GM10847 (cell line): ENCODE results near the gene FBXO31.

Source experiments
- POLR2A ChIP-seq: IDR thresholded peaks from 2 replicates; pipeline ENCODE4 v1.6.1; 2011; ENCODE audit not compliant: insufficient read length; ENCODE audit errors: extremely low read depth

FBXO31 gene, protein sequence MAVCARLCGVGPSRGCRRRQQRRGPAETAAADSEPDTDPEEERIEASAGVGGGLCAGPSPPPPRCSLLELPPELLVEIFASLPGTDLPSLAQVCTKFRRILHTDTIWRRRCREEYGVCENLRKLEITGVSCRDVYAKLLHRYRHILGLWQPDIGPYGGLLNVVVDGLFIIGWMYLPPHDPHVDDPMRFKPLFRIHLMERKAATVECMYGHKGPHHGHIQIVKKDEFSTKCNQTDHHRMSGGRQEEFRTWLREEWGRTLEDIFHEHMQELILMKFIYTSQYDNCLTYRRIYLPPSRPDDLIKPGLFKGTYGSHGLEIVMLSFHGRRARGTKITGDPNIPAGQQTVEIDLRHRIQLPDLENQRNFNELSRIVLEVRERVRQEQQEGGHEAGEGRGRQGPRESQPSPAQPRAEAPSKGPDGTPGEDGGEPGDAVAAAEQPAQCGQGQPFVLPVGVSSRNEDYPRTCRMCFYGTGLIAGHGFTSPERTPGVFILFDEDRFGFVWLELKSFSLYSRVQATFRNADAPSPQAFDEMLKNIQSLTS

GRCh38 chr16:87383505-87384161, at the start of gene FBXO31:
FBXO31 (minus strand) TSS chr16:87383776; CDS start chr16:87383744, 32 bp downstream.
- peak; percentile 81 for TF ChIP-seq POLR2A

DNA sequence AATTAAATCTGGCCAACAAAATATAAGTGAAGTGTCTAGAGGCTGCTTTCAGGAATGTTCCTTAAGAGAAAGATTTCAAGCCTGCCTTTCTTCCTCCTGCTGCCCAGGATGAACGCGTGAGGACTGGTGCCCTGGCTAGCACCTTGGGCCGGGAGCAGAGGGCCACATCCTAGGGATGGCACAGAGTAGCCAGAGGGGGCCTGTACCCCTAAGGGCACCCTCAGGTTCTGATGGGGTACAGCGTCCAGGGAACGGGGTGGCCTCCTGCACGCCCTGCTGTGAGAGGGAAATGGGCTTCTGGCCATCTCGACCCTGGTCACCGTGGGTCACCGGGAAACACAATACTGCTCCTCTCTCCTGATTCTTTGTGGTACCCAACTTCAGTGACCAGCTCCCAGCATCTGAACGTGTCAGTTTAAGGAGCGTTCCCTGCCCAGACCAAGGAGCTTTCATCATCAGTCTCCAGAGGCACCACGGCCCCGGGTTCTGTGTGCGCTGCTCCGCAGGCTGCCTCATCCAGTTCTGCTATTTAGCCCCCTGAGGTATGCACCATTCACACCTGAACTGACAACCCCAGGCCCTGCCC, 48.8 kb upstream of the FBXO31 start:
- TF ChIP-seq POLR2A, result no peak

DNA sequence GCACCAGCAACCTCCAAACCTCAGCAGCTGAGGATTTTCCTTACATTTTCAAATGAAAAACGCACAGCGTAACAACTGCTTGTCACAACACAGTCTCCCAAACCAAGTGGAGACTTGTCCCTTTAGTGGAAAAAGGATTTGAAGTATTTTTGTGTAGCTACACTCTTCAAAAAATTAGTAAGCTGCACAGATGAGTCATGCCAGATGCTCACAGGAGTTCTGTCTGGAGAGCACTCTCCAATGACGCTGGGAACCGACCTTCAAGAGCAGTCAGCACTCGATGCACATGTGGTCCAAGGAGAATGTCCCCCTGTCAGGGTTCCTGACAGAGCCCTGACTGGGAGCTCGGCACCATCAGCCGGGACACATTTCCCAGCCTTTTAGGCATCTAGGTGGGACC, 48.4 kb upstream of the FBXO31 start:
- no peak for TF ChIP-seq POLR2A

GRCh38 chr16:87426423-87427215, 43.0 kb upstream of the FBXO31 start:
- no peak for TF ChIP-seq POLR2A

DNA sequence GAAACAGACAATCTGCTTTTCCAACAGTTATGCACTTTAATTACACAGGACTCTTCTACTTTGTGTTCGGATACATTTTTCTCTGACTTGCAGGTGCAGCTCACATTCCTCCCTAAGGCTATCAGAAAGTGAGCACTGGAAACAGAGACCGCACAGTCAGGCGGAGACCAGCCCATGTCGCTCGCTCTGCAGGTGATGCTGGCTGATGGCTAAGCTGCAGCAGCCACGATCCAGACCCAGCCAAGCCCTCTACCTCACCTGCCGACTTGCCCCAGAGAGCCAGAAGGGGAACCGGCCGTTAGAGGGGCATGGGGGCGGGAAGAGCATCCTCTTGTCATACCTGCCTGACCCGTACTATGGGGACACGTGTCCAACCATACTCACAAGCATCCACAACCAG, 42.4 kb upstream of the FBXO31 start:
- TF ChIP-seq POLR2A, result no peak

DNA sequence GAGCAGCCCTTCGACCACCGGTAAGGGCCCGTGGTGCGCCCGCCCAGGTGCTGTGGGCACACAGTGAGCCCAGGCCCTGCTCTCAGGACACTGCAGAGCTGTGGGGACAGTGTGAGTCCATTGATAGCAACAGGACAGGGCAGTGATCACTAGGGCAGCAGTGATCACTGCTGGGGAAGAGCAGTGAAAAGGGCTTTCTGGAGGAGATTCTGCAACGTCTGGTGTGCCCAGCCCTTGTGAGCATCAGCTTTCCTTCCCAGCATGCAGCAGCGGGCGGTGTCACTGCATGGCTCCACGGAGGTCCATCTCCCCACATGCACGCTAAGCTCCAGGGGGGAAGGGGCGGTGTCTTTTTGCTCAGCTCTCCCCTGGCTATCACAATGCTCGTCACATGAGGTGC, 40.7 kb upstream of the FBXO31 start:
- no peak for TF ChIP-seq POLR2A

GRCh38 chr16:87423429-87423828, 39.9 kb upstream of the FBXO31 start:
- no peak for TF ChIP-seq POLR2A

GRCh38 chr16:87422106-87422505, 38.5 kb upstream of the FBXO31 start:
- TF ChIP-seq POLR2A, result no peak

DNA sequence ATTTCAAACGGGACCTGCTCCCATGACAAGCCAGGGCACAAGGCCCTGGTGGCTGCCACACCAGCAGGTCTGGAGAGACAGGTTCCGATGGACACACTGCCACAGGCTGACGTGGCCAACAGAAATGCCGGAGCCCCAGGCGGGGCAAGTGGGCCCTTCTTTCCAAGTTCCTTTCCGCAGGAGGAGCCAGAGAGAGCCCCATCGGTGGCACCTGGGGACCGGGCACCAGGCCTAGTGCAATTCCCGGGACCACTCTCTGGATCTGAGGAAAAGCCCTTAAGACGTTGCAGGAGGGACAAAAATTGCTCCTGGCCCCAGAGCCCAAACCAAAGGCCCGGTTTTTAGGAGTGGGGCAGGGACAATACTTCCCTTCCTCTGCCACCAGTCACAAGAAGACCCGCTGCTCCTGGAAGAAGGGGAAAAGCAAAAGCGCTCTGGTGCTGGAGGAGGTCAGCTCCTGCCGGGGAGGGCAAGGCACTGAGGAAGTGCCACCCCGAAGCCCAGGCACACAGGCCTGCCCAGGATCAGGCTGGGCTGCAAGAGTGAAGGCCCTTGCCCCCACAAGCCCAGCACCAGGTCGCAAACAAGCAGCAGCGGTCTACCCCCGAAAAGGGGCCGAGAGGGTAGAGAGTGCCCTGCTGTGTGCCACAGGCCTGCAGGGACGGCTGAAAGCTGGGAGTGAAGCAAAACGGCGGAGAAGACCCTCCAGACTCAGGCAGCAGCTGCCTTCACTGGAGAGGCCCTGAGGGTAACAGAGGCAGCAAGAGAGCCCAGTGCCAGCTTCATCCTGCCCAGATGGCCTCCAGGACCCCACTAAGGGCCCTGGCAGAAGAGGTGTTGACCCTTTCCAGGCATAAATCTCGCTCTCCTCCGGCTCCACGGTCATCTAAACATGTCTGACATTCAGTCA, 37.7 kb upstream of the FBXO31 start:
- TF ChIP-seq POLR2A, result no peak

DNA sequence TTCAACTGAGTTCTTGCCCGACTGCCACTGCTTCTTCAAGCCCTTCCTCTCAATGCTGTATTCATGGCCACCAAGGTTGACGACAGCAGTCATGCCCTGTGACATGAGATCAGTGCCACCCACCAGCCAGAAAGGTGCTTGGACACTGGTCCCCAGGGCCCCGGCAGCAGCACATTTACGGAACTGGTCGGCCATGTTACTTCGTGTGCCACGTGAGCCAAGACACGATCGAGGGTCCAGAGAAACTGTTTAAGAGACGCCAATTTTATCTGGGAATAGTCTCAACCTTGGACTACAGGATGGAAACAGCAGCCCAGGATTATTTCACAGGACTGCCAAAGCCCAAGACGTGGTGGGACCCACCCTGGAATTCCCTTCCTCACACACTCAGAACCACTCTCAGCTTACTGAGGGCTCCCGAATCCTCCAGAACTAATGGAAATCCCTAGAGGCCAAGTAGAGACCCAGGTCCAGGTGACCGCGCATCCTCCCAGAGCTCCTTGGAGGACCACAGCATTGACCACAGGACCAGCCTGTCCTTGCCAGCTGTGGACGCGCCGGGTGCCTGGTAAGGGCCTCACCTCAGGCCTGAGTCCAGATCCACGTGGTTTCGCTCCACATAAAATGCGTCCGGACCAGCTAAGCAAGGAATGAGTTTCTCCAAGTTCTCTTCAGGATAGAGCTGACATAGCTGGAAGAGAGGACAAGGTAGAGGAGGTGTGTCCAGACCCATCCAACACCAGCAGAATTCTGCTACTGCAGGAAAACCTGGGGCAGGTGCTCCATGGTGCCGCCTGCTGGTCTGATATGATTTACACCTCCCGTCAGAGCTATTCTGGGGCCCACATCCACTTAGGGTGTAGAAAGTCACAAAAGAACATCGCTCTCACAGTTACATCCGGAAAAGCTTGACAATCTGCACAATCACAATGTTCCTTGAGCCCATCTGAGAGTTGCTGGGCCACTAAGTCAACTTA, 36.7 kb upstream of the FBXO31 start:
- no peak for TF ChIP-seq POLR2A

GRCh38 chr16:87418644-87419043, 35.1 kb upstream of the FBXO31 start:
- no peak for TF ChIP-seq POLR2A

DNA sequence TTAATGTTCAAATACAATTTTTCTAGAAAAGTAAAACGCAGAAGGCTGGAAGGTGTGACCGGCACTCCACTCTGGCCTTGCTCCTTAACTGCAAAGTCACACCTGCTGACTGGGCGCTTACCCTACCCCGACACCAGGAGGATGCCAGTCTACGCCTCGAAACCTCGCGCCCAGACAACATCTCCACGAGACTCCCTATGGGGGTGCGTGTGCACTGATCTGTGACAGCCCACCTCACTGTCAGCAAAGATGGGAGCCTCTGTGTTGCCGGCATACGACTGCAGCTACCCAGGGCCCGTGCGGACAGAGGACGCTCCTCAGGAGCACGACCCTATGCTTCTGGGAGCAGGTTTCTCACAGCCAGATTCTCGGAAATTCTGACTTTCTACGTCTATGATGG, 34.6 kb upstream of the FBXO31 start:
- no peak for TF ChIP-seq POLR2A

DNA sequence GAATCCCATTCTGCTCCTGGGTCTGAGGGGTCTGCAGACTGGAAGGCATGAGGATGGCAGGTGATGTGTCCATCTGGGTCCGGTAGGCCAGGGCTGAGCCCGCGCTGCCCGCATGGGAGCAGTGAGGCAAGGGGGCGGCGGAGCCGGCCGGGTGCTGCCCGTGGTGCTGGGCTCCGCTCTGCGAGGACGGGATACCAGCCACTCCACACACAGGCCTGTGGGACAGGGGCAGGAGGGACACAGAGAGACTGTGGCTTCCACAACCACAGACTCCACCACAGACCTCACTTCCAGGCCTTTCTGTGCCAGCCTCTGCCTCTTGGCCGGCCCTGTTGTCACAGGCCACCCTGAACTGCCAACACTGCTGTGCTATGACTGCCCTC, 33.9 kb upstream of the FBXO31 start:
- no peak for TF ChIP-seq POLR2A
